A673 (cell line): ENCODE measurements around the gene CCL28.
A peak's percentile ranks its signal among the peaks of the same experiment; 100 is the strongest.

Experiments used
- CTCF ChIP-seq: fragments of 300-800, 200-600 bp; sonication (generic); conservative IDR thresholded peaks from 2 replicates; pipeline ENCODE4 v1.5.1; 2017; ENCODE audit warnings: low read depth, mild to moderate bottlenecking, antibody characterized with exemption, low read length, moderate library complexity, mixed read lengths
- EZH2 ChIP-seq: fragments of 200-600 bp; sonication (generic); IDR thresholded peaks from 2 replicates; pipeline ENCODE4 v1.6.1; 2017; ENCODE audit warnings: borderline replicate concordance, low read depth, mild to moderate bottlenecking, mixed read lengths, antibody characterized with exemption, low read length; ENCODE audit not compliant: poor library complexity, severe bottlenecking

DNA sequence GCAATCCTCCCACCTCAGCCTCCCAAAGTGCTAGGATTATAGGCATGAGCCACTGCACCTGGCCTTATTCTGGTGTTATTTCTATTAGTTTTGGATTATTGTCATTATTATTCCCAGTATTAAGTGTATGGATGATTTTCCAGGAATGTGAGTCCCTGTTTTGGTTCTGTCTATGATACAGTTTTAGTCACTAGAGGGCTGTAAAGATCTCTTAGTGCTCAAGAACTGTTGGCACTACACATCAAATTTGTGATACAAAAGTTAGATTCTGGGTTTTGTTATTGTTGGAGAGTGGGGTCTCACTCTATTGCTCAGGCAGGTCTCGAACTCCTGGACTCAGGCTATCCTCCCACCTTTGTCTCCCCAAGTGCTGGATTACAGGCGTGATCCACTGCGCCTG, 12.1 kb downstream of the CCL28 start:
- peak; percentile 32; the same call in 1 of the 2 replicates for TF ChIP-seq CTCF
- no peak for TF ChIP-seq EZH2
